Stimulated activated CD8-positive, alpha-beta memory T cell treated with anti-CD3 and anti-CD28 coated beads, Interleukin-15, amount 100 ng/mL, for 1 hour (primary cell): ENCODE data around the gene VMO1.

Source experiments
- DNase-seq: peaks from one replicate; pipeline ENCODE4 v3.0.0-alpha.2; 2020; ENCODE audit warnings: low read depth

Gene VMO1

DNA sequence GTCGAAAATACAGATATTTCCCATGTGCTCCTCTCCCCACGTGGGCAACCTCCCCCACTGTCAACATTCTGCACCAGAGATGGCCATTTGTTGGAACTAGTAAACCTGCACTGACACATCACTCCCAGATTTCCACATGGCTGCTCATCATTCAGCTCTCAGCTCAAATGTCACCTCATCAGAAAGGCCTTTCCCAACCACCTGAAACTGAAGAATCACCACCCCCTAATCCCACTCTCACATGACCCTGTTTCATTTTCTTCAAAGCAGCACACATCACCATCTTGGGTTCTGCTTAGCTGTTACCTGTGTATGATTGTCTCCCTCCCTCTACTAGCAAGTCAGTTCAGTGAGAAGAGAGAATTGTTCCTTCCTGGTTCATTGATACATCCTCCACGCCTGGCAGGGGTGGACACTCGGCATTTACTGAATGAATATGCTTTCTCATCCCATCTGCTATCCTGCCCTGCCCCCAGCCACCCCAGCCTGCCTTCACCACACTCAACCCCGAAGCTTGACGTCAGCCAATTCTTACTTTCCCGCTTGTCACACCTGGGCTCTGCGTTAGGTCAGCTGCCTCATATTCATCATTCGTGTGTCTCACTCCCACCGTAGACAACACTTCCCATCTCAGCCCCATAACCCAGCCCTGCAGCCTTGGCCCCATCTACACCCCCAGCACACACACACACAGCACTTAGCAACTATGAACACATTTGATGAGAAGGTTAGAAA lies 14.5 kb upstream of the VMO1 start:
- DNase-seq: no peak

DNA sequence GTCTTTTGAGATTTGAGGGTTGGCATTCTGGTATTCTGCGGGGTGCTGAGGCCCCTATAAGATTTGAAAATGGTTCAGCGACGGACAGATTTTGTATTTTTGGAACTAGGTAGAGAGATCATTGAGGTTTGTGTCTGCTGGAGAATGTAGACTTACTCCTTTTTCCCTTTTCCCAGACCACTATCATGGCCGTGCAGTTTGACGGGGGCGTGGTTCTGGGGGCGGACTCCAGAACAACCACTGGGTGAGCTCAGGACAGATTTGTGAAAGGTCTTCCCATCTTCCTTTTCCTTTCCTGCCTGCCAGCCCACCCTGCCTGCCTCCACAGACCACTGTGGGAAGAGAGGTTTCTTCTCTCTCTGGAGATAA lies 10.4 kb upstream of the VMO1 start:
- no peak for DNase-seq

DNA sequence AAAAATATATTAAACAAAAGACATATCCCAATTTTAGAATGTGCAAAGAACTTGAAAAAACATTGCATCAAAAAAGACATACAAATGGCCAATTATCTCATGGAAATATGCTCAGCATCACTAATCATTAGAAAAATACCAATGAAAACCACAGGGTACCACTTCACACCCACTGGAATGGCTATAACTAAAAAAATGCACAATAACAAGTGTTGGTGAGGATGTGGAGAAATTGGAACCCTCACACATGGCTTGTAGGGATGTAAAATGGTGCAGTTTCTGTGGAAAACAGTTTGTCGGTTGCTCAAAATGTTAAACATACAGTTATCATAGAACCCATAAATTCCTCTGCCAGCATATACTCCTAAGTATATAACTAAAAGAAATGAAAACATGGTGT lies 9.0 kb upstream of the VMO1 start:
- DNase-seq: no peak

DNA sequence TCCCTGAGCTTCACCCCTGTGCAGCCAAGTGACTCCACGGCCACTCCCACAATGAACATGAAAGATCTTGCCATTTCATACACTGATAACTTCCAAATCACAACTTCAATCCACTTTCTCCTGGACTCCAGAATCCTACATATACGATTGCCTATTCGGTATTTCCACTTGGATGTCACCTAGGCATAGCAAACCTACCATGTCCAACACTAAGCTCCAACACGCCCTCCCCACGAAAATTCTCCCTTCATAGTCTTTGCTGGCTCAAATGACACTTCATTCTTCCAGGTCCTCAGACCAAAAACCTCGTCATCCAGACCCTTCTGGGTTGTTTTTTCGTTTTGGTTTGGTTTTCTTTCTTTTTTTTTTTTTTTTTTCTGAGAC lies 4.5 kb upstream of the VMO1 start:
- no peak for DNase-seq

DNA sequence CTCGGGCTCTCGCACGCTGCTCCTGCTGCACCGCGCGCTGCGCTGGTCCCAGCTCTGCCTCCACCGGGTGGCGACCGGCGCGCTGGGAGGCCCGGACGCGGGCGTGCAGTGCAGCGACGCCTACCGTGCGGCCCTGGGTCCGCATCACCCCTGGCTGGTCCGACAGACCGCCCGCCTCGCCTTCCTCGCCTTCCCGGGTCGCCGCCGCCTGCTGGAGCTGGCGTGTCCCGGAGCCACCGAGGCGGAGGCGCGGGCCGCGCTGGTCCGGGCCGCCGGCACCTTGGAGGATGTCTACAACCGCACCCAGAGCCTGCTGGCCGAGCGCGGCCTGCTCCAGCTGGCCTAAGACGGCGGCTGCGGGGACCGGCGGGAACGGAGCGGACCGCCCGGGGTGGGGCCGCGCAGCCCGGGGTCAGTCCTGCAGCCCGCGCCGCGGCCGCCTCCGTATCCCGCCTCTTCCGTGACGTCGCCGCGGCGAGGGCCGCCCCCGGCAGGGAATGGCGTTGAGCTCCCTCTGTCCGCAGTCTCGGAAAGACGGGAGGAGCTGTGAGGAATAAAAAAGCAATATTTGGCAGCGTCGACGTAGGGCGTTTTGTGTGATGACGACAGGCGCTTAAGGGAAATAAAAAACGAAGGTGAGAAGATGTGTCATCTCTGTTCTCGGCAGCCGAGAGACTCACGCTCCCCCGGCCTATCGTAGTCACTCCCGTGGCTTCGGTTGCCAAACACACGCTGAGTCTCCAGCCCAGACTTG lies 4.0 kb upstream of the VMO1 start:
- peak; percentile 46 for DNase-seq

DNA sequence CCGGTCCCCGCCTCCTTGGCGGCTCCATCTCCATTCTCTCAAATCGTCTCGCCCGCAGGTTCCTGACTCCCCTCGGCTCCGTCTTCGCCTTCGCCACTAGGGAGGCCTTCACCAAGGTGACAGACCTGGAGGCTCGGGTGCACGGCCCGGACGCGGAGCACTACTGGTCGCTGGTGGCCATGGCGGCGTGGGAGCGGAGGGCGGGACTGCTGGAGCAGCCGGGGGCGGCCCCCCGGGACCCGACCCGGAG lies 3.5 kb upstream of the VMO1 start:
- DNase-seq: no peak

DNA sequence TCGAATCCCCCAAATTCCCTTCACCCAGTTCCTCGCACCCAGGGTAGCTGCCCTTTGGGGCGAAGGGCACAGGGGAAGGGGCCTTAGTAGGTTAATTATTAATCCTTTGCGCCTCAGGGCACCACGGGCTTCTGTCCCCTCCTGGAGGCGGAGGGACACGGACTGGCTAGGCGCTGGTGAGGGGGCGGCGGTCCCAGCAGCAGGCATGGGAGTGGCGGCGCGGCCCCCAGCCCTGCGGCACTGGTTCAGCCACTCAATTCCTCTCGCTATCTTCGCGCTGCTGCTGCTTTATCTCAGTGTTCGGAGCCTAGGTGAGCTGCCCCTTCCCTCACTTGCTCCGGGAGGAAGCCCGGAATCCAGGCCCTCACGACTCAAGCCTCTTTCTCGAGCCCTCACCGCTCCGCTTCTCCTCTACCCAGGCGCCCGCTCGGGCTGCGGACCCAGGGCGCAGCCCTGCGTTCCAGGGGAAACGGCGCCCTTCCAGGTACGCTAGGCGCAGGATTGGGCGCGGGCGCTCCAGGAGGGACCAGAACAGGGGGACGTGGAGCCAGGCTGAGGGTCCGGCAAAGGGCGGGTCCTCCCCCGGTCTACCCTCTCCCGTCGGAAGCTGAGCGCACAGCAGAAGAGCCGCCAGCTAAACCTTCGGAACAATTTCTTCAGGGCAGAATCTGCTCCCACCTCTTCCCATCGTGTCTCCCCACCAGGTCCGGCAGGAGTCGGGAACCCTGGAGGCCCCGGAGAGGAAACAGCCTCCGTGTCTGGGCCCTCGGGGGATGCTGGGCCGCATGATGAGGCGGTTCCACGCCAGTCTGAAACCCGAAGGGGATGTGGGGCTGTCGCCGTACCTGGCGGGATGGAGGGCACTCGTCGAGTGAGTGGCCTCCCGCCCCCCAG lies 2.9 kb upstream of the VMO1 start, which contains the start of gene GLTPD2:
GLTPD2 (plus strand) TSS at position 158 of the 894 bp plus-strand sequence; CDS start at position 206, 48 bp downstream.
- no peak for DNase-seq

DNA sequence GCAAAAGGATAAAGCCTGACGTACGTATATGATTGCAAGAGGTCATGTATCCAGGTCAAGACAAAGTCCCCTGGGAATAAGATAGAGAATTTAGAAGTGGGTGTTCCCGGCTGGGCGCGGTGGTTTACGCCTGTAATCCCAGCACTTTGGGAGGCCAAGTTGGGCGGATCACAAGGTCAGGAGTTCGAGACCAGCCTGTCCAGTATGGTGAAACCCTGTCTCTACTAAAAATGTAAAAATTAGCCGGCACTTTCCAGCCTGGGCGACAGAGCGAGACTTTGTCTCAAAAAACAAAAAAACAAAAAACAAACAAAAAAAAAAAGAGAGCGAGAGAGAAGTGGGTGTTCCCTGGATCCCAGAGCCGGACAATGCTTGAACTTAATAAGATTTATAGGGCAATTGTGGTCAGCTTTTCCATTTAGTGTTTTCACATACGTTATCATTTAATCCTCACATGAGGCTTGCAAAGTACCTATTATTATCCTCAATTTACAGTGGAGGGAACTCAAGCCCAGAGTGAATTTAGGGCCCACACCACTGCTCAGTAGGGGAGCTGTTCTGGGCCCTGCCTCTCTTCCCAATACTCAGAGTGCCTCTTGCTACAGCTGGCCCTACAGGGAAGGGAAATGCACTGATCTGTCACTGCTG lies 2.1 kb upstream of the VMO1 start:
- DNase-seq: no peak

DNA sequence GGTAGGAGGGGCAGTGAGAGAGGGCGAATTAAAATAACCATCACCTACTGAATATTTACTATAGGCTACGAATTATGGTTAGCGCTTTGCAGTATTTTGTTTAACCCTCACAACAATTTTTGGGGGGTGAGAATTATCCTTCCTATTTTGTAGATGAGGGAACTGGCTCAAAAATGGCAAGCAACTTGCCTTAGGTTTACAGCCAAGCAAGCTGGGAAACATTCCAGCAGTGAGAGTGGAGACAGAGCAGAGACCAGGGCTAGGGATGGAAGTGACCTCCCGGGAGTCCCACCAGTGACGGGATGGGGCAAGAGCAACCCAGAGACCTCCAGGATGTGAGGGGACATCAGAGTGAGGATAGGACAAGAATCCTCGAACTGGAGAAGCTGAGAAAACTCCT lies 352 bp upstream of the VMO1 start:
- no peak for DNase-seq

DNA sequence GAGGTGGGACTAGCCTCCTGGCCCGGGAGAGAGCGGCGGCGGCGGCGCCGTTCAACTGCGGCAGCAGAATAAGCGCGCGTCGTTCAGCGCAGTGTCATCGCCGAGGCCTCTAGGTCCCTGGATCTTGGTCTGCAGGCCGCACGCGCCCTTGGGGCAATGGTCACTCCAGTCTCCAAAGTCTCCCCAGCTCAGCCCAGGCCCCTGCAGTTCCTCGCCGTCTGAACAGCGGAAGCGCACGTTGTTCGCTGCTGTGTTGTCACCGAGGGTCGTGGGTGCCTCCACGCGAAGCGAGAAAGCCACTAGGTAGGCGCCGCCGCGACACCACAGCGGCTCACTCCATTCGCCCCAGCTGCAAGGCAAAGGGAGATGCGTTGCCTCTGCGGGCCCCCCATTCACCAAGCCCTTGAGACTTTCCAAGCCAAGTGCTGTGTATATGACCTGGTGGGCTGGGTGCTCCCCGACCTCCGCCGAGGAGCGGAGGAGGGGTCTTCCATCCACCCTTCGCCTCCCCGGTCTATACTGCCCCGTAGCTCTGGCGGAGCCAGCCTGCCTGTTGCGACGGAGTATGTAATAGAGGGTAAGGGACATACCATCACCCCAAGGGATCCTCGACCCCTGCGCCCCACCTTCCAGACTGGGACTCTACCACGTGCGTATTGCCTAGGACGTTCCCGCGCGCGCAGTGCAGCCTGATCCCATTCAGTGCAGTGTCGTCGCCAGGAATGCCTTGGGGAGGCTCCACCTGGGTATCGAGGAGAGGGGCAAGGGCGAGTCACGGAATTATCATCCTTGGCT lies 656 bp downstream of the VMO1 start:
- no peak for DNase-seq

DNA sequence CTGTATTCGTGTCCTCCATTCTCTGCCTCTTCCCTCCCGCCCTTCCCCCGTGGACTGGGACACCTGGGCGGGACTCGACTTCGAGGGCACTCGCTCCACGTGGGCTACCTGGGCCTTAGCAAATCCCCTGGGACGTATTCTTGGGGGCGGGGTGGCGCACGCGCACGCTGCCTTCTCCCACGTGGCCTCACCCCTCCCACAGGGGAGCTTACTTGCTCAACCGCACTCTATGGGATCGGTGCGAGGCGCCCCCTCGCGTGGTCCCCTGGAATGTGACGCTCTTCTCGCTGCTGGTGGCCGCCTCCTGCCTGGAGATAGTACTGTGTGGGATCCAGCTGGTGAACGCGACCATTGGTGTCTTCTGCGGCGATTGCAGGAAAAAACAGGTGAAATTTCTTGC lies 3.5 kb downstream of the VMO1 start:
- DNase-seq: no peak

DNA sequence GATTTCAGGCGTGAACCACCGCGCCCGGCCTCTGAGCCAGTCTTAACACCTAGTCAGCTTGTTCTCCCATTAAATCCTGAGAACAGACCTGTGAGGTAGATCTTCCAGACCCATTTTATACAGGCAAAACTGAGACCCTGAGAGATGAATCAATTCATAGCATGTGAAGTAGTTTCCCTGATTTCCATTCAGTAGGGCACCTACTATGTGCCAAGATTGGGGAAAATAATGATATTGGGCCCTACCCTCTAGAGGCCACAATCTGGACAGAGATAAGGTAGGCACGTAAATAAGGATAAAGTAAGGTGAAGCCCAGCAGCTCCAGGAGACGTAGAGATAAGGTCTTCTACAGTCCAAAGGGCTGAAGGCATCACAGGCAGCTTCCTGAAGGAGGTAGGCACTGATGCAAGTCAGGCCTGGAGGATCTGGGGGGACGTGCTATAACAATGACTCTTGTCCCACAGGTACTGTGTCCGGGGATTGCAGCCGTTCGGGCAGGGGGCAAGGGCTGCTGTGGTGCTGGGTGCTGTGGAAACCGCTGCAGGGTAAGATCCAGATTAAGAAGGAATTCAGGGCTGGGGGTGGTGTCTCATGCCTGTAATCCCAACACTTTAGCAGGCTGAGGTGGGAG lies 5.7 kb downstream of the VMO1 start:
- DNase-seq: no peak

DNA sequence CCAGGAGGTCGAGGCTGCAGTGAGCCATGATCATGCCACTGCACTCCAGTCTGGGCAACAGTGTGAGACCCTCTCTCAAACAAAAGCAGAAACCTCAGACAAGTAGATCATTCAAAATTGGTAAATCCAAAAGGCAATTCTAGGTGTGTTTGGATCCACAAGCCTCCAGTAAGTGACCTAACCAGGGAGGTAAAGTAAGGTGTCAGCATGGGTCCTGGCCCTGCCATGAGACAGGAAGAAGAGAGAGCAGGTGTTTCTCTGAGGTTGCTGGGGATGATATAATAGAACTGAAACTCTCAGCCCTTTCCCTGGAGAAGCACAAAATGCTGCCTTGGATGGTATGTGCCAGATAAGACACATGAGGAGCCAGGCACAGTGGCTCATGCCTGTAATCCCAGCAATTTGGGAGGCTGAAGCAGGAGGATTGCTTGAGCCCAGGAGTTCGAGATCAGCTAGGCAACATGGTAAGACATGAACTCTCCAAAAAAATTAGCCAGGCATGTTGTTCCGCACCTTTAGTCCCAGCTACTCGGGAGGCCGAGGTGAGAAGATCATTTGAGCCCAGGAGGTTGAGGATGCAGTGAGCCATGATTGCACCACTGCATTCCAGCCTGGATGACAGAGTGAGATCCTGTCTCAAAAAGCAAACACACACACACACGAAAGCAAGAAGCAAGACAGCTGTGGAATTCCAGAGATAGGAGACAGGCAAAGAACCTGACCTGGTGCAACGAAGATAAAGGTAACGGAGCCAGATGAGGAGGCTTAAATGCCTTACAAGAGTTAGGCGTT lies 8.0 kb downstream of the VMO1 start:
- DNase-seq: no peak

DNA sequence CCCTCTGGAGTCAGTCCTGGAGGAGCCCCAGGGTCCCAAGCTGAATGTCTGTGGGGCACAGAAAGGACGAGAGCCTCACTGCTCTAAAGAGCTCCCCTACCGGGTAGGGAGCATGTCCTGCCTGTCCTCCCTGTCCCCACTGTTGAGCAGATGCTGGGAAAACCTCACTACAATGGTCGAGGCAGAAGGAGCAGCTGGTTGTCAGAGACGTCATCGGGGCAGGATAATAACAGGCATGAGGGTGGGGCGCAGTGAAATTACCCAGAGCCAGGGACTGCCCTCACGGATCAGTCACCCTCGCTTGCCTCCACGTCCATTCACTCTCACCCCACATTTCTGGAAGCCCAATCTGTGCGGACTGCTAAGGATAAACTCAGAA lies 13.9 kb downstream of the VMO1 start:
- no peak for DNase-seq

DNA sequence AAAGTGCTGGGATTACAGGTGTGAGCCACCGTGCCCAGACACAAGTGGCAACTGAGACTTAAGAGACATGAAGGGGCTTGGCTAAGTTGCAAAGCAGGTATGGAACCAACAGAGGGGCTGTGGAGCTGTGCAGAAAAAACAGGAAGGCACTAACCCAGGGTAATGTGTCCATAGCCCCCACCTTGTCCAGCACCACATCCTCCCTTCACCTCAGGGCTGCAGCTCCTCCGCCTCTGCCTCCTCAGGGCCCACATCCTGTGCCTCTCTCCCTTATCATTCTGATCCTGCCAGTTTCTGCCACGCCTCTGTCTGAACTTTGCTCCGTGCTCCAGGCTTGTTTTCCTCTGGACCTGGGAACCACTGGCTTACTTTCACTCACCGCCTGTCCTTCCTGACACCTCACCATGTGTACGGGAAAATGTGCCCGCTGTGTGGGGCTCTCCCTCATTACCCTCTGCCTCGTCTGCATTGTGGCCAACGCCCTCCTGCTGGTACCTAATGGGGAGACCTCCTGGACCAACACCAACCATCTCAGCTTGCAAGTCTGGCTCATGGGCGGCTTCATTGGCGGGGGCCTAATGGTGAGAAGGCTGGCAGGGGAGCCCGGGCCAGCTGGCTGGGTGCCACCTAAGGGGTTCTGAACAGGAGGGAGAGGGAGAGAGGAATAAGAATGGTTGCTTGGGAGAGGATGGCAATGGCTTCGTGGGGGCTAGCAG lies 14.5 kb downstream of the VMO1 start, which contains the start of gene TM4SF5:
TM4SF5 (plus strand) TSS at position 368 of the 716 bp plus-strand sequence; CDS start at position 405, 37 bp downstream.
- DNase-seq: no peak

DNA sequence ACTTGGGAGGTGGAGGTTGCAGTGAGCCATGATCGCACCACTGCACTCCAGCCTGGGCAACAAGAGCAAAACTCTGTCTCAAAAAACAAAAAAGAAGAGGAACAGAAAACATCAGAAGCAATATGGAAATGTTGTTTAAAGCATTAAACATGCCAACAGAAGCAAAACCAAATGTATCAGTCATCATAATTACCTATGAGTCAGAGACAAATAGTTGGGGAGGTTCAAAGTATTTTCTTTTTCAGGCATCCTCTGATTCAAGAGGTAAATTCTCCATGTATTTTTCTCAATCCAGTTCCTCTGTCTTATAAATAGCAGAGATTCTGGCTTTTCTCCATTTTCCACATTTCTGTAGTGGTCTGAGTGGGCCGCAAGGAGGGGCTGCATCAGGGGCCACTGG lies 16.5 kb downstream of the VMO1 start:
- no peak for DNase-seq

DNA sequence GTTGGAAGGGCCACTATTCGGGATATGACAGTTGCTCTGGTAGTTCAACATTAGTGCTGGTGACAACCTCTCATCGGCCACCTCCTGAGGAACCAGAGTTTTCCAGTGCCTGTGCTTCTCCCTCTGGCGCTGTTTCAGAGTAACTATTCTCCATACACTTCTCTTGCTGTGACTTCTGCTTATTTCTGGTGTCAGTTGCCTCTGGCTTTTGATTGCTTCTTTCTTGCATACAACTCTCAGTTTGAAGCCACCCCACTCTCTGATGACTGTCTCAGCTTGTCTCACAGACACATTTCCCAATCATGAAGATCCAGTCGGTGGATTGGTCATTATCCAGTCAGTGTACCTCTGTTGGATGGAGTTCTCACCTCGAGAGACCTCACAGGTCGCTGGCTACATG lies 17.9 kb downstream of the VMO1 start:
- DNase-seq: no peak

DNA sequence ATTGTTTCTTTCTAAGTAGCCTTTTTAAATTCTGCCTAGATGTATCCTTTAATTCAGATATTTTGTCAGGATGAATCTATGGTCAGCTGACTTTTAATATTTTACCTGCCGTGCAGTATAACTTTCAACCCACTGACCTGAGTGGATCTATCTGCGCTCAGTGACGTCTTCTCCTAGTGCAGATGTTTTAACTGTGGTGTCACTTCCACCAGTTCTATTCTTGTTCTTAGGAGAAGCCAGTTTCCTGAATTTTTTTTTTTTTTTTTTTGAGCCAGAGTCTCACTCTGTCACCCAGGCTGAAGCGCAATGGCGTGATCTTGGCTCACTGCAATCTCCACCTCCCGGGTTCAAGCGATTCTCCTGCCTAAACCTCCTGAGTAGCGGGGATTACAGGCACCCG lies 19.4 kb downstream of the VMO1 start:
- no peak for DNase-seq

DNA sequence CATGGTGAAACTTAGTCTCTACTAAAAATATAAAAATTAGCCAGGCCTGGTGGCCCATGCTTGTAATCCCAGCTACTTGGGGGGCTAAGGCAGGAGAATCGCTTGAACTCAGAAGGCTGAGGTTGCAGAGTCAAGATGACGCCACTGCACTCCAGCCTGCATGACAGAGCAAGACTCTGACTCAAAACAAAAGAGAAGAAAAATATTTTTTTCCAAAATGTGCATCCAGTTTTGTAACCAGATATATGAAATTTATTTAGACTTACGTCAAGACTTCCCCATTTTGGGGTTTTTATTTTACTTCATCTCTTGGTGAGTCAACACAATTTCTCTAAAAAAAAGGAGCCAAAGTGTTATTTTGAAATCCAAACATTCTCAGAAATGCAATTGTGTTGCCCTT lies 20.0 kb downstream of the VMO1 start:
- no peak for DNase-seq

DNA sequence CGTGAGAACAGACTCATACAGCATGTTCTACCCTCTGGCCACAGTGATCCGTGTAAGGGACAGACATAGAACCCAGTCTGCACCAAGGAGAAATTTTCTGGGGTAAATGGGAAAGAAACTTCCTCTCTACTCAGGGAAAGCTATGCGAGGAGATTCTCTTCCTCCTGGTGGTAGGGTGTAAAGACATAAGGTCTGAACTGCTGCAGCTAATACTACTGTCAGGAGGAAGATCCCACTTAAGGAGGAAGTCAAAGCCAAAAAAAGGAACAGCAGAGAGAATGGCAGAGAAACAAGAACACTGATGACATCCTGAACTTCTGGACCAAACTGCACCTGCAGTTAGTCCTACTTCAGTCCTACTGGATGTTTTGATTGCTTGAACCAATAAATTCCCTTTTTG lies 21.6 kb downstream of the VMO1 start:
- DNase-seq: no peak
